Transverse colon (tissue), 4 donors: ENCODE data around the gene CDON.

ENCODE experiments used
- CTCF ChIP-seq, 5 experiments: fragments of 200-600 bp in 3 of 5; fragments of 450-650 bp in 2 of 5; sonication (generic) in 3 of 5; IDR thresholded peaks; 1 replicate in 2 of 5; 2 replicates in 3 of 5; pipeline ENCODE4 v1.5.1; 2016 to 2017; ENCODE audit warnings: antibody characterized with exemption in 5 of 5, inconsistent platforms in 3 of 5, mild to moderate bottlenecking in 2 of 5, moderate library complexity in 1 of 5
- POLR2AphosphoS5 ChIP-seq, 3 donors: sonication (generic); formaldehyde crosslinking; IDR thresholded peaks; one replicate each; pipeline ENCODE4 v1.6.1; 2016; ENCODE audit warnings: antibody characterized with exemption in 3 of 3

- no peak for TF ChIP-seq CTCF (IDR thresholded peaks at IDR 0.05)
- no peak for TF ChIP-seq POLR2AphosphoS5 (IDR thresholded peaks at IDR 0.05)
These were observed 107.6 kb downstream of the CDON start for GRCh38 chr11:125954945-125955640.
